Right ventricle myocardium inferior (tissue), 1 donor: Measurements from ENCODE around the gene MAPK9. TPM values are rescaled to one million over a fixed set of nuclear protein-coding genes. Genes with fewer than 3 reads are reported as not detected.
"Not testable (repeated sequence)": the region's sequence is repeated elsewhere in the genome, so short reads cannot be mapped to it uniquely, and the experiment has no call there.

ENCODE experiments used
- ATAC-seq: fragments of 200-7000 bp; cut with Tn5 transposase; one replicate; pipeline ENCODE4 v1.9.1; 2020; ENCODE audit warnings: mild to moderate bottlenecking, moderate library complexity
- DNase-seq: peaks from one replicate; pipeline ENCODE4 v3.0.0; 2021; ENCODE audit errors: missing footprints
- intact Hi-C: fragments of 100-400 bp; cut with DNase I; formaldehyde crosslinking; loops from one replicate; pipeline ENCODE4 v1.11.0; 2022
- total RNA-seq: library from RNA; stranded (reverse); fragmentation: NEBNext Ultra II Directional; extraction: Animal tissue kit (Norgen Biotek cat#: 25700); gene quantifications from one replicate; pipeline ENCODE4 v1.2.1, GENCODE V29; 2021
- donor health status: DM: no; HTN: yes; CAD: no; lungs with severe emphysema.

Gene MAPK9
- total RNA-seq, 1 donor from 2014 or later: 41.7 TPM

GRCh38 chr5:180212363-180213255 is 79.3 kb downstream of the MAPK9 start:
- intact Hi-C loops: no loop called here
- ATAC-seq (no peak), DNase-seq (no peak)

- DNase-seq (no peak), ATAC-seq (no peak)
- intact Hi-C loops: no loop called here
Observed at GRCh38 chr5:180211761-180212035, 80.2 kb downstream of the MAPK9 start.

- intact Hi-C loops: no loop called here
- ATAC-seq: no peak
- DNase-seq: no peak
Observed at GRCh38 chr5:180210961-180211760, 80.7 kb downstream of the MAPK9 start.

GRCh38 chr5:180210077-180210476 is 81.8 kb downstream of the MAPK9 start:
- ATAC-seq, intact Hi-C loops, DNase-seq: not testable (repeated sequence)

- intact Hi-C loops: loop anchor here (5.0 kb wide), 1 partner anchor 82 kb away; no protein-coding TSS in a partner anchor
- DNase-seq (peak; percentile 83), ATAC-seq (peak; percentile 80)
Observed at GRCh38 chr5:180209137-180209581, 82.7 kb downstream of the MAPK9 start, which contains the start of gene RASGEF1C. Gene RASGEF1C (minus strand): TSS chr5:180209211. CDS start chr5:180138052, 71,159 bp downstream.

- no peak for ATAC-seq
- no peak for DNase-seq
- intact Hi-C loops: loop anchor here (5.0 kb wide), 1 partner anchor 81 kb away; no protein-coding TSS in a partner anchor
Observed at GRCh38 chr5:180208435-180209081, 83.3 kb downstream of the MAPK9 start.

GRCh38 chr5:180208038-180208434 is 83.8 kb downstream of the MAPK9 start:
- DNase-seq (no peak), ATAC-seq (no peak)
- intact Hi-C loops: loop anchor here (5.0 kb wide), 1 partner anchor 81 kb away; no protein-coding TSS in a partner anchor

GRCh38 chr5:180207593-180207992 is 84.3 kb downstream of the MAPK9 start:
- no peak for ATAC-seq
- DNase-seq: no peak
- intact Hi-C loops: loop anchor here (5.0 kb wide), 1 partner anchor 80 kb away; no protein-coding TSS in a partner anchor

GRCh38 chr5:180206993-180207392 is 84.9 kb downstream of the MAPK9 start:
- DNase-seq (no peak), ATAC-seq (no peak)
- intact Hi-C loops: loop anchor here (5.0 kb wide), 1 partner anchor 80 kb away; no protein-coding TSS in a partner anchor

- intact Hi-C loops: loop anchor here (5.0 kb wide), 1 partner anchor 79 kb away; no protein-coding TSS in a partner anchor
- no peak for ATAC-seq
- DNase-seq: no peak
Observed at GRCh38 chr5:180205916-180206315, 86.0 kb downstream of the MAPK9 start.

- DNase-seq (no peak), ATAC-seq (no peak)
- intact Hi-C loops: no loop called here
Observed at GRCh38 chr5:180204276-180204819, 87.5 kb downstream of the MAPK9 start.

- ATAC-seq (no peak), DNase-seq (no peak)
- intact Hi-C loops: no loop called here
Observed at GRCh38 chr5:180202939-180203573, 88.8 kb downstream of the MAPK9 start.

GRCh38 chr5:180201051-180201987 is 90.6 kb downstream of the MAPK9 start:
- no peak for ATAC-seq

GRCh38 chr5:180199390-180199789 is 92.5 kb downstream of the MAPK9 start:
- ATAC-seq (no peak), DNase-seq (no peak)
- intact Hi-C loops: no loop called here

More at GRCh38 chr5:180201051-180201987, 90.6 kb downstream of the MAPK9 start:
- intact Hi-C loops: no loop called here
- DNase-seq: no peak

- ATAC-seq (no peak), DNase-seq (no peak)
- intact Hi-C loops: no loop called here
Observed at GRCh38 chr5:180198208-180198607, 93.7 kb downstream of the MAPK9 start.

- no peak for ATAC-seq
- peak; percentile 42 for DNase-seq
- intact Hi-C loops: no loop called here
Observed at GRCh38 chr5:180197016-180197702, 94.7 kb downstream of the MAPK9 start.
